ENCODE measurements around the gene ATF6. TPM values are rescaled to one million over a fixed set of nuclear protein-coding genes. Genes with fewer than 3 reads are reported as not detected.

The ATF6 gene
- total RNA-seq, 2 donors from 2014 or later = 14.4 to 19.8 TPM

- Histone ChIP-seq H3K27ac (ENCODE audit: low read depth, low read length) (no peak overlapping the region), H3K4me3 (ENCODE audit: low read length) (no peak overlapping the region), H3K9me3 (ENCODE audit: control insufficient read depth, low read length) (no peaks in the 10 kb centered on the region), H3K27me3 (ENCODE audit: control insufficient read depth, insufficient read depth, low read length, poor library complexity, severe bottlenecking) (no peaks in the 10 kb centered on the region), H3K36me3 (ENCODE audit: control insufficient read depth, insufficient read depth, low read length) (no peaks in the 10 kb centered on the region), H3K9ac (ENCODE audit: extremely low read depth, low read length, poor library complexity, severe bottlenecking) (no peak overlapping the region), H3K4me1 (ENCODE audit: control insufficient read depth, insufficient read depth, low read length) (no peaks in the 10 kb centered on the region)
- H3K27ac Mint-ChIP-seq = no peak overlapping the region
- peaks cover 3% of the 10 kb centered on the region for H3K27me3 Mint-ChIP-seq (ENCODE audit: insufficient read depth)
- H3K4me3 Mint-ChIP-seq = no peak overlapping the region
- no peak for DNase-seq
- H3K9me3 Mint-ChIP-seq = no peaks in the 10 kb centered on the region
- peak; percentile 33 for TF ChIP-seq CTCF (conservative IDR thresholded peaks at IDR 0.05)
- H3K36me3 Mint-ChIP-seq (ENCODE audit: low read depth) = no peaks in the 10 kb centered on the region
- whole genome bisulfite sequencing, 2 experiments (ENCODE audit: insufficient coverage in 1 of 2, insufficient read length in 1 of 2) = 94 to 95% methylated on average over 3 of the region's 3 CpGs
- peaks cover 4% of the 10 kb centered on the region for H3K4me1 Mint-ChIP-seq
Measured at GRCh38 chr1:162007466-162007865, 241.3 kb downstream of the ATF6 start.

DNA sequence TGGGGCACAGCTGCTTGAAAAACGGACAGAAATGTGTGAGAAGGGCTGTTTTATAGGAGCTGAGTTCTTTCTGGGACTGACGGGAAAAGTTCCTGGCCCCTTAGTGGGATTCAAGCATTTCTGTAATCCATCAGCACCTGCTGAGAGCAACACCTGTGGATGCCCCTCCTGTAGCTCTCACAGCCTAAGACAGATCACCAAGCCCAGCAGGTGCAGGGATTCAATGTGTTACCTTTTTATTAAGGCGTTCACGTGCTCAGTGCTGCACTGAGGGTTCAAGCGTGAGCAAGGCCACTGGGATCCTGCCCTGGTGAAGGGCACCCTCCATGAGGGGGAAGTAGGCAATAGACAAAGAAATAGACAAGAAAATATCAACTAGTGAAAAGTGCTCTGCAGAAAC is 242.7 kb downstream of the ATF6 start:
- peak; percentile 58 for DNase-seq
- H3K27me3 ChIP-seq (ENCODE audit: control insufficient read depth, insufficient read depth, low read length, poor library complexity, severe bottlenecking) = no peaks in the 10 kb centered on the region
- Mint-ChIP-seq H3K4me1 (peaks cover 4% of the 10 kb centered on the region), H3K9me3 (peaks cover 3% of the 10 kb centered on the region), H3K27me3 (ENCODE audit: insufficient read depth) (peaks cover 3% of the 10 kb centered on the region), H3K27ac (no peak overlapping the region), H3K36me3 (ENCODE audit: low read depth) (no peaks in the 10 kb centered on the region), H3K4me3 (no peak overlapping the region)
- TF ChIP-seq CTCF (conservative IDR thresholded peaks at IDR 0.05) = no peak
- no peaks in the 10 kb centered on the region for H3K36me3 ChIP-seq (ENCODE audit: control insufficient read depth, insufficient read depth, low read length)
- no peaks in the 10 kb centered on the region for H3K4me1 ChIP-seq (ENCODE audit: control insufficient read depth, insufficient read depth, low read length)
- peaks cover 5% of the 10 kb centered on the region for H3K9me3 ChIP-seq (ENCODE audit: control insufficient read depth, low read length)
- no peak overlapping the region for H3K4me3 ChIP-seq (ENCODE audit: low read length)
- H3K27ac ChIP-seq (ENCODE audit: low read depth, low read length) = no peak overlapping the region
- 80 to 85% methylated on average over 5 of the region's 5 CpGs for WGBS, 2 experiments (ENCODE audit: insufficient coverage in 1 of 2, insufficient read length in 1 of 2)
- H3K9ac ChIP-seq (ENCODE audit: extremely low read depth, low read length, poor library complexity, severe bottlenecking) = no peak overlapping the region

DNA sequence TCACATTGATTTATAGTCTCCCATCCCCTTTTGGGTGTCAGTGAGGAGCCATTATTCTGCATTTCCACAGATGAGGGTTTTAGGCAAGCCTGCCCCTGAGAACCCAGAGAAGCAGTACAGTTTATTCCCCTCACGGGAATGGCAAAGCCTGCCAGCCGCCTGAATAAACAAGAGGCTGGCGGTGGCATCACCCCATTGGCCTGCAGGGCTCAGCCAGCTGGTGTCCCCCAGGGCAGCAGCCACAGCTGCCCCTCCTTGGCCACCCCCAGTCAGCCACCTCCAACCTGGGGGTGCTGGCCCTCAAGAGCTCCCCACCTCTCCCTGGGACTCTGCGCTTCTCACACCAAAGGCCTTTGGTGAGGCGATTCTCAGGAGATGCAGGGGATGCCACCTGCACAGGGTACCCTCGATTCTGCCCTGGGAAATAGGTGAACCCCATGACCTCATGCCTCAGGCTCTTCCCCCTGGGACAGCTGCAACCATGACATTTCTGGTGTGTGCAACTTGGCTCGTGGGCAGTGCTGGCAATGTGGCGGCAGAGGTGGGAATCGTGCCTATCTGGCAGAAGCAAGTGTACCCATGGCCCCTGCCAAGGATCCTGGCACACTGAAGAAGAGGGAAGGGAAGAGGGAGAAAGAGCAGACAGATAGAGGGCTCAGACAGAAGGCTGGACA is 243.5 kb downstream of the ATF6 start:
- H3K27me3 ChIP-seq (ENCODE audit: control insufficient read depth, insufficient read depth, low read length, poor library complexity, severe bottlenecking) = no peaks in the 10 kb centered on the region
- no peak overlapping the region for H3K9ac ChIP-seq (ENCODE audit: extremely low read depth, low read length, poor library complexity, severe bottlenecking)
- no peak overlapping the region for H3K4me3 ChIP-seq (ENCODE audit: low read length)
- Mint-ChIP-seq H3K27ac (no peak overlapping the region), H3K9me3 (peaks cover 3% of the 10 kb centered on the region), H3K4me1 (peaks cover 4% of the 10 kb centered on the region), H3K4me3 (no peak overlapping the region), H3K27me3 (ENCODE audit: insufficient read depth) (peaks cover 3% of the 10 kb centered on the region), H3K36me3 (ENCODE audit: low read depth) (no peaks in the 10 kb centered on the region)
- no peaks in the 10 kb centered on the region for H3K4me1 ChIP-seq (ENCODE audit: control insufficient read depth, insufficient read depth, low read length)
- DNase-seq = no peak
- 73 to 81% methylated on average over 6 to 9 of the region's 9 CpGs for WGBS, 2 experiments (ENCODE audit: insufficient coverage in 1 of 2, insufficient read length in 1 of 2)
- H3K9me3 ChIP-seq (ENCODE audit: control insufficient read depth, low read length) = peaks cover 5% of the 10 kb centered on the region
- H3K27ac ChIP-seq (ENCODE audit: low read depth, low read length) = no peak overlapping the region
- H3K36me3 ChIP-seq (ENCODE audit: control insufficient read depth, insufficient read depth, low read length) = no peaks in the 10 kb centered on the region
- no peak for TF ChIP-seq CTCF (conservative IDR thresholded peaks at IDR 0.05)
